K562 (cell line): ENCODE measurements around the gene ATXN8OS. TPM values are rescaled to one million over a fixed set of nuclear protein-coding genes. Genes with fewer than 3 reads are reported as not detected.

Source experiments
- CLOCK ChIP-seq: fragments of 250-450 bp; sonication (Bioruptor Pico); IDR thresholded peaks from 2 replicates; pipeline ENCODE4 v1.4.0; 2020; ENCODE audit warnings: mild to moderate bottlenecking, moderate library complexity, borderline replicate concordance
- EZH2 ChIP-seq: IDR thresholded peaks from 2 replicates; pipeline ENCODE4 v1.6.1; 2012; ENCODE audit warnings: low read depth, mild to moderate bottlenecking, inconsistent platforms, low read length, borderline replicate concordance
- NRF1 ChIP-seq, 2 experiments: fragments of 450-650 bp; IDR thresholded peaks in 1 of 2; conservative IDR thresholded peaks in 1 of 2; 2 replicates each; pipeline ENCODE4 v1.6.1; 2014; ENCODE audit warnings: mild to moderate bottlenecking in 2 of 2
- PTTG1 ChIP-seq: fragments of 450-650 bp; IDR thresholded peaks from 2 replicates; pipeline ENCODE4 v1.6.1; 2016; ENCODE audit warnings: low read depth, mild to moderate bottlenecking, missing genetic modification characterization, missing compliant biosample characterization
- TAF9B ChIP-seq: fragments of 450-650 bp; IDR thresholded peaks from 2 replicates; pipeline ENCODE4 v1.6.1; 2018; ENCODE audit warnings: mild to moderate bottlenecking; ENCODE audit not compliant: partially characterized antibody
- TAL1 ChIP-seq: fragments of 450-650 bp; IDR thresholded peaks from 2 replicates; pipeline ENCODE4 v1.6.1; 2016; ENCODE audit warnings: mild to moderate bottlenecking
- THAP12 ChIP-seq: fragments of 250-450 bp; sonication (Bioruptor Pico); IDR thresholded peaks from 2 replicates; pipeline ENCODE4 v1.9.0; 2021; ENCODE audit warnings: mild to moderate bottlenecking, inconsistent platforms
- TRIM24 ChIP-seq, 2 experiments: fragments of 450-650 bp; IDR thresholded peaks; 2 replicates each; pipeline ENCODE4 v1.6.1; 2016
- ZNF184 ChIP-seq: sonication (generic); formaldehyde crosslinking; IDR thresholded peaks from 2 replicates; pipeline ENCODE4 v1.5.0; 2020; ENCODE audit warnings: missing genetic modification reagents
- ZNF407 ChIP-seq: fragments of 450-650 bp; IDR thresholded peaks from 2 replicates; pipeline ENCODE4 v1.6.1; 2016; ENCODE audit warnings: low read depth
- polyA plus RNA-seq, 8 experiments: library from polyadenylated mRNA; depleted of rRNA in 4 of 8; stranded (reverse) in 5 of 8; unstranded in 3 of 8; fragments of >200 nt; fragmentation: Nextera tagmentation in 2 of 8; fragmentation: Illumina TruSeq in 1 of 8; extraction: Ambion mirVana in 2 of 8; extraction: Trizol in 1 of 8; gene quantifications; 2 replicates each; pipeline versions ENCODE4 v1.2.1 to v1.2.3, GENCODE V29; 2011 to 2014; ENCODE audit warnings: inconsistent platforms in 1 of 8, missing spikeins in 1 of 8
- total RNA-seq, 7 experiments: library from RNA; depleted of rRNA in 6 of 7; stranded (reverse); fragments of >200 nt in 6 of 7; fragmentation: Illumina TruSeq in 2 of 7; extraction: Trizol in 2 of 7; gene quantifications; 2 replicates each; pipeline versions ENCODE4 v1.2.1 to v1.2.3, GENCODE V29; 2011 to 2021; ENCODE audit warnings: low replicate concordance in 1 of 7
- TF ChIP-seq, protein P1 (sequence below): fragments of 150-350 bp; IDR thresholded peaks from 2 replicates; pipeline ENCODE4 v1.6.1; 2014; ENCODE audit warnings: low read depth, mild to moderate bottlenecking, low read length, borderline replicate concordance

The ATXN8OS gene
- total and polyA plus RNA-seq, 9 of the 15 experiments (the other 6 are each of a cell fraction or from before 2014, with no cell fraction given), result not detected

DNA sequence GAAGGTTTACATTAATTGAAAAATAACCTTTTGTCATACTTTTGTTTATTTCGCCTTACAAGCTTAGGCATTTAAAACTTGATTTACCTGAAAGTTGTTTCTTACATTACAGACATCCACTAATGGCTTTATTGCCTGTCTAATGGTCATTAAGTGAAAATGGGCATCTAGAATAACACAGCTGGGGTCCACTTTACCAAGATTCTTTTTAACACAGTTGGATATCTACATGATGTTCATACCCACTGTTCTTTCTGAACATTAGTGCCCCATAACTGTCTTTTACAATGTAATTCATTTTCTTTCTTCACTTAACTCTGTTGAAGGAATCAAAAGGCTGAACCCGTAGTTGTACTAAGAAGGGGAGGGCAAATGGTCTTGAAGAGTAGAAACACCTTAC is 20.5 kb downstream of the ATXN8OS start (continued):
- TF ChIP-seq CLOCK (CRISPR knock-in tag) (no peak), TRIM24 (IDR thresholded peaks at IDR 0.05) (no peak), TAF9B (no peak), ZNF407 (no peak), THAP12 (CRISPR knock-in tag) (no peak), ZNF184 (CRISPR knock-in tag) (no peak), NRF1 (conservative IDR thresholded peaks at IDR 0.05 in 1 of 2, IDR thresholded peaks at IDR 0.05 in 1 of 2) (no peak), EZH2 (no peak), TAL1 (no peak), PTTG1 (tag) (no peak)
- TF ChIP-seq, protein P1, sequence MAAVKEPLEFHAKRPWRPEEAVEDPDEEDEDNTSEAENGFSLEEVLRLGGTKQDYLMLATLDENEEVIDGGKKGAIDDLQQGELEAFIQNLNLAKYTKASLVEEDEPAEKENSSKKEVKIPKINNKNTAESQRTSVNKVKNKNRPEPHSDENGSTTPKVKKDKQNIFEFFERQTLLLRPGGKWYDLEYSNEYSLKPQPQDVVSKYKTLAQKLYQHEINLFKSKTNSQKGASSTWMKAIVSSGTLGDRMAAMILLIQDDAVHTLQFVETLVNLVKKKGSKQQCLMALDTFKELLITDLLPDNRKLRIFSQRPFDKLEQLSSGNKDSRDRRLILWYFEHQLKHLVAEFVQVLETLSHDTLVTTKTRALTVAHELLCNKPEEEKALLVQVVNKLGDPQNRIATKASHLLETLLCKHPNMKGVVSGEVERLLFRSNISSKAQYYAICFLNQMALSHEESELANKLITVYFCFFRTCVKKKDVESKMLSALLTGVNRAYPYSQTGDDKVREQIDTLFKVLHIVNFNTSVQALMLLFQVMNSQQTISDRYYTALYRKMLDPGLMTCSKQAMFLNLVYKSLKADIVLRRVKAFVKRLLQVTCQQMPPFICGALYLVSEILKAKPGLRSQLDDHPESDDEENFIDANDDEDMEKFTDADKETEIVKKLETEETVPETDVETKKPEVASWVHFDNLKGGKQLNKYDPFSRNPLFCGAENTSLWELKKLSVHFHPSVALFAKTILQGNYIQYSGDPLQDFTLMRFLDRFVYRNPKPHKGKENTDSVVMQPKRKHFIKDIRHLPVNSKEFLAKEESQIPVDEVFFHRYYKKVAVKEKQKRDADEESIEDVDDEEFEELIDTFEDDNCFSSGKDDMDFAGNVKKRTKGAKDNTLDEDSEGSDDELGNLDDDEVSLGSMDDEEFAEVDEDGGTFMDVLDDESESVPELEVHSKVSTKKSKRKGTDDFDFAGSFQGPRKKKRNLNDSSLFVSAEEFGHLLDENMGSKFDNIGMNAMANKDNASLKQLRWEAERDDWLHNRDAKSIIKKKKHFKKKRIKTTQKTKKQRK, result no peak
